Muscle of arm (tissue), 12 donors: Measurements from ENCODE around the gene ACACB. TPM values are rescaled to one million over a fixed set of nuclear protein-coding genes. Genes with fewer than 3 reads are reported as not detected.
"Not testable (repeated sequence)": the region's sequence is repeated elsewhere in the genome, so short reads cannot be mapped to it uniquely, and the experiment has no call there.

ENCODE experiments used
- DNase-seq: peaks from one replicate; pipeline ENCODE4 v3.0.0-alpha.2; 2013
- polyA plus RNA-seq, 12 donors: library from polyadenylated mRNA; unstranded; fragments of 120-200 nt; gene quantifications; one replicate each; pipeline ENCODE4 v1.2.1, GENCODE V29; 2013; ENCODE audit not compliant: insufficient read length in 12 of 12

Gene ACACB
- polyA plus RNA-seq, 12 donors, result 2.1 to 13.2 (median 8.0) TPM; not detected in 1

DNA sequence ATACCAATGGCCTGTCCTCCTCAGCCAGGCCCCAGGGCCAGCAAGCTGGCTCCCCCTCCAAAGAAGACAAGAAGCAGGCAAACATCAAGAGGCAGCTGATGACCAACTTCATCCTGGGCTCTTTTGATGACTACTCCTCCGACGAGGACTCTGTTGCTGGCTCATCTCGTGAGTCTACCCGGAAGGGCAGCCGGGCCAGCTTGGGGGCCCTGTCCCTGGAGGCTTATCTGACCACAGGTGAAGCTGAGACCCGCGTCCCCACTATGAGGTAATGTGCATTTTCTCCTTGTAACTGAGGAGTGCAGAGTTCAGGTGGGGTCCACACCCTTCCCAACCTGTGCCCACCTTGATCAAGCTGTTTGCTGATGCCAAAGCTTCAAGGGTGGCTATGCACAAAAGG is 23.4 kb downstream of the ACACB start:
- DNase-seq, result no peak

DNA sequence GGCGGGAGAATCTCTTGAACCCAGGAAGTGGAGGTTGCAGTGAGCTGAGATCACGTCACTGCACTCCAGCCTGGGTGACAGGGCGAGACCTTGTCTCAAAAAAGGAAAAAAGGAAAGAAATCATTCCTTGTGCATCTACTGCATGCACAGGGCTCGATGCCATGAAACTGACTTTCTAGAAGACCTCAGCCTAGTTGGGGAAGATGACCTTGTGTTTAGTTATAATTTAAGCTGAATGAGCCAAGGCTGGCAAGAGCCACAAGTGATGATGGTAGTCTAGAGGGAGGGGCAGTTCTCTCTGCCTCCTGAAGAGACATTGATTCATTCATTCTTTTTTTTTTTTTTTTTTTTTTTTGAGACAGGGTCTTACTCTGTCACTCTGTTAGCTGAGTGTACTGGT is 24.2 kb downstream of the ACACB start:
- DNase-seq, result no peak

GRCh38 chr12:109144224-109144623 is 27.8 kb downstream of the ACACB start:
- no peak for DNase-seq

DNA sequence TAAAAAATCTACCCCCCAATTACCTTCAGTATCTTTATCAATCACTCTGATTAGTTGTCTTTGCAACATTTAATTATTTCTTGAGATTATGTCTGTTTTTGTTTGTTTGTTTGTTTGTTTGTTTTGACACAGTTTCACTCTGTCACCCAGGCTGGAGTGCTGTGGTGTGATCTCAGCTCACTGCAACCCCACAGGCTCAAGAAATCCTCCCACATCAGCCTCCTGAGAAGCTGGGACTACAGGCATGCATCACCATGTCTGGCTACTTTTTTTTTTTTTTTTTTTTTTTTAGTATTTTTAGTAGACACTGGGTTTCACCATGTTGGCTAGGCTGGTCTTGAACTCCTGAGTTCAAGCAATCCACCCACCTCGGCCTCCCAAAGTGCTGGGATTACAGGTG is 30.7 kb downstream of the ACACB start:
- DNase-seq, result not testable (repeated sequence)

DNA sequence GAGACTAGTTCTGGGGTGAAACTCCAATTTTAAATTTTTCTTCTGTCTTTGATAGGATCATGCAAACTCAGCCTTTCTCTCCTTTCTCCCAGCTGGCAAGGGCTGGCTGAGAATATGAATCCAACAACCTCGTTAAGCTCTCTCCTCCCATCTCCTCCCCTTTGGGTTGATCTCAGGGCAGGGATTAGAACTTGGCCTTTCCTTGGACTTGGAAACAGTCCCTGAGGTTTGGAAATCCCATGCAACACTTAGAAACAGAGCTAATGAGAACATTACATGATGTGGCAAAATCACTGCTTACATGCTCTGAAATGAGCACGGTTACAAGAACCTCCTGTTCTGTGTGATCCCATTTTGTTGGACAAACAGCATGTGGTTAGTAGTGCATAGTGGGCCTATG is 31.6 kb downstream of the ACACB start:
- DNase-seq, result peak; percentile 32

GRCh38 chr12:109150124-109150640 is 33.8 kb downstream of the ACACB start:
- no peak for DNase-seq

DNA sequence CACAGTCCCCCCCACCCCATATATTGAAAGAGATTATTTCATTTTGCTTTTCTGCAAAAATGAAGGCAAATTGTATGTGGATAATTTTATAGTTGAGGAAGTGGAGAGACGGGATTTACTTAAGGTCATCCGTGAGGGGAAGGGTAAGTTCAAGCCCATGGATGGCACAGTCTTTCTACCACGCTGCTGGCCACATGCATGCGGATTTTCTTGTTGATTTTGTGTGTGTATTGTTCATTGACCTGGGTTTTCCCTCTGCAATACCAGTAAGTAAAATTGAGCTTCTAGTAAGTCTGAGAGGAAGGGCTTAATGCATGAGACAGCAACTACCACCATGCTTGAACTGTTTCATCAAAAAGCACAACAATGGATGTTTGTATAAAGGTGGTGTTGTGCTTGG is 35.1 kb downstream of the ACACB start:
- DNase-seq, result no peak

GRCh38 chr12:109153821-109154441 is 37.5 kb downstream of the ACACB start:
- DNase-seq, result no peak

DNA sequence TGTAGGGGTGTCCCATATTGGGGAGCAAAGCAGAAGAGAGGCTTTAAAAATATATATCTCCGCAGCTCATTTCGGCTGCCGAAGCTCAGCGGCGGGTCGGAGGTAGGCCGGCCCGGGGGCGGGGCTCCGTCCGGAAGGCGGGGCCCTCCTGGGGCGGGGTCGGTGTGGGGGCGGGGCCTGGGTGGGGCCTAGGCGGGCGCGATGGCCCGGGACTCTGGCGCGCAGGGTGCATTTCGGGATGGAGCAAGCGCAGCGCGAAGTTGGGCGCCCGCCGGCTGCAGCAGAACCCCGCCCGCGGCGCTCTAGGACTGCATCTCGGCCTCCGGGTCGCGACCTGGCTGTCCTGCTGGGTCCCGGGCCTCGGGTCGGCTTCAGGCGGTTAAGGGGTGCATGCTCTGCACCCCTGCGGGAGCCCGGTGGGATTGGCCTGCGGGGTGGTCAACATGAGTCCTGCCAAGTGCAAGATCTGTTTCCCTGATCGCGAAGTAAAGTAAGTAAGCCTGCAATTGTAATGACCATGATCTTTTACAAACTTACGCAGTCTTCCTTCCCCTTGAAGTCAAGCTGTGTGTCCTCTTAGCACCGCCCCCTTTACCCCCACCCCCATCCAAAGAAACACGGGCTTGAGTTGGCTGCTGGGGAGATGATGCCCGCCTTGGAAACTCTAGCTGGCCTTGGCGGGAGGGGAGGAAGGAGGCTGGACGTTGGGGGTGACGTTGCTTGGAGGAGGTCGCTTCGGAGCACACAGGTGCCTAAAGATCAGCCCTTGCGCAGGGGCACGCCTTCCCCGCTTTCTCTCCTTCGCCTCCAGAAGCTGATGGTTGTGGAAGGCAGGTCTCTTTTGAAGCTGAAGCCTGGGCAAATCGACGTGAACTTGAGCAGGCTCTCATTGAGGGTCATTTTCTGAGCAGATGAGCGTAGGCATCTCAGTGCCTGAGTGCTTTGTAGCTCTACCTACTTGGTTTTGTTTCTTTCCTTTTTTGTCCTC is 38.4 kb downstream of the ACACB start:
- peak; percentile 77 for DNase-seq

- DNase-seq, result no peak
These were observed 39.6 kb downstream of the ACACB start for GRCh38 chr12:109156036-109156435.

- DNase-seq, result no peak
These were observed 40.2 kb downstream of the ACACB start for GRCh38 chr12:109156586-109156985.

DNA sequence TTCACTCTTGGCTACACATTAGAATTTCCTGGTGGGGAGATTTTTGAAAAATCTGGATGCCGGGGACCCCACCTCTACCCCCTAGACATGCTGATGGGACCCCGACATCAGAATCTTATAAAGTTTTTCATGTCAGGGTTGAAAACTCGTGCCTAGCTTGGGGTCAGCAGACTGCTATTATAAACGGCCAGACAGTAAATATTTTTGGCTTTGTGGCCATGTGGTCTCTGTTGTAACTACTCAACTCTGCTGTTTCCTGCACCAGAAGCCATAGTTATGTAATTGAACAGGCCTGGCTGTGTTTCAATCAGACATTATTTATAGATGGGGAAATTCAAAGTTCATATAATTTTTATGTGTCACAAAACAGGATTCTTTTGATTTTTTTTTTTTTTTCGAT is 41.6 kb downstream of the ACACB start:
- no peak for DNase-seq

DNA sequence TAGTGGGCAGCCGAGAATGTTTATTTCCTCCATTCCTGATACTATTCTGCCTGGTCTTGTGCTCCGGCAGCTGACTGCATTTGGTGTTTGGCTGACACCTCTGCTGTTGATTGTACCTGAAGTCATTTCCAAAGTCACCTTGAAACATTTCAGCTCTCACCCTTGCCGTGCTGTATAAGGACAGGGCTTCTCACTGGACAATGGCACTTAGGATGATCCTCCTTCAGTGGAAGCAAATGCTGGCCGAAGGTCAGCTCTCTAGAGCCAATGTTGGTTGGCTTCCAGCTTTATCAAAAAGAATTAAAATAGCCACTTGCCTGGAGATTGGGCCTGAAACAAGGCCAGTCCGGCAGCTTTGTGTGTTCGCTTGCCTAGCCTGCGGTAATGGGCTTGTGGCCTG is 44.0 kb downstream of the ACACB start:
- no peak for DNase-seq

DNA sequence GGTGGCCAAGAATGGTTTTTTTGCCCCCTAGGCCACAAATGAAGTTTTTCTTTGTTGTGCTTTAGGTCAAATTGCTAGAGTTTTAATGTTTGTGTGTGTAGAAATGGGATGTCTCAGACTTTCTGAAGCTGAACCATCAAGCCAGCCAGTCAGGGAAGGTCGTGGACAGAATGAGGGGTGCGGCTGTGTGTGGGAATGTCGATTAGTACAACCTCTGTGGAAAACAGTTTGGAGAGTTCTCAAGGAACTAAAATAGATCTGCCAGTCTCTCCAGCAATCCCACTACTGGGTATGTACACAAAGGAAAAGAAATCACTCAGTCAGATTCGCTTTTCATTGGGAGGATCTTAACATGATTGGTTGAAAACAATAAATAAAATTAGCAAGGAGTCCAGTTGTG is 44.5 kb downstream of the ACACB start:
- no peak for DNase-seq

- DNase-seq, result no peak
These were observed 46.2 kb downstream of the ACACB start for GRCh38 chr12:109162551-109162950.

DNA sequence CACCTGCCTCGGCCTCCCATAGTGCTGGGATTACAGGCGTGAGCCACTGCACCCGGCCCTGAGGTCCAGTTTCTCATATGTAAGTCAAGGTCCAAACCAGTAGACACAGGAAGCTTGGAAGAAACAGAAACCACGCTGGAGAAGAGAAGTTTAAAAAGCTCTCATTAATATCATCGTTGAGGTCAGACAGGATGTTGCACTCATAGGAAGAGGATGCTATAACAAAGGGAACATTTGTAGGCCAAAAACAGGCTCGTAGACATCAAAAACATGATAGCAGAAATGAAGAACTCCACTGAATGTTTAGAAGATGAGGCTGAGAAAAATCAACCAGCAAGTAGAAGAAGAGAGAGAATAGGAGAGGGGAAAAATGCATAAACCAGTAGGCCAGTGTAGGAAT is 46.8 kb downstream of the ACACB start:
- no peak for DNase-seq

- no peak for DNase-seq
These were observed 49.2 kb downstream of the ACACB start for GRCh38 chr12:109165599-109165998.

GRCh38 chr12:109166371-109166770 is 50.0 kb downstream of the ACACB start:
- DNase-seq, result no peak

- DNase-seq, result no peak
These were observed 51.4 kb downstream of the ACACB start for GRCh38 chr12:109167781-109168180.

DNA sequence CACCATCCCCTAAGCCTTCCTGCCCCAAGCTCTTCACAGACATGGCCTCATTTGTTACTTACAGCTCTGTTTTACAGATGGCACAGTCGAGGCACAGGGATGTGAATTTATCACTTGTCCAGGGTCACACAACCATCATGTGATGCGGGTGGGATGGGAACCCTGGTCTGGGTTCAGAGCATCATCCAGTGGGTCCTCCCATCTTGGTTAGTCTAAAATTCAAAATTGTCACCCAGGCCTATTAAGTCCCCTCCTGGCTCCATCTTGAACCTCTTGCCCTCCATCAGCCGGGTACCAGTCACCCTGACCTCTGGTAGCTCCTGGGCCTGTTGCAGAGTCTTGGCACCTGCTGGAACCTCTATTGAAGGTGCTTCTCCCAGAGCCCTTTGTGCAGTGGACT is 52.9 kb downstream of the ACACB start:
- no peak for DNase-seq

DNA sequence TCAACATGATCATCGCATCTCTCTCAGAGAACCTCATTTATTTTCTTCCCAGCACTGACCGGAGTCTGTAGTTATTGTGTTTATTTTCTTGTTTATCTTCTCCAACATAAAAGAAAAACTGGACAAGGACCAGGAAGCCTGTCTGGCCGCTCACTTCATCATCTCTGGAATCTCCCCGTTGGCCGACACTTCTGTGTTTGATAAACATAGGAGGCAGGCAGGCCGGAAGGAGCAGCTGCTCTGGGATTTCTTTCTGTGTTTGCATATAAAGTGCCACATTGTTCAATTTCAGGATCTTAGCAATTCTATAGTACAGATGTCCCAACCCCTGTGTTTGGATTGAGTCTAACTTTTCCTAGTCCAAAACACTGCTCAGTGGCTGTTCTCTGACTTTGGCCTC is 53.3 kb downstream of the ACACB start:
- DNase-seq, result no peak

DNA sequence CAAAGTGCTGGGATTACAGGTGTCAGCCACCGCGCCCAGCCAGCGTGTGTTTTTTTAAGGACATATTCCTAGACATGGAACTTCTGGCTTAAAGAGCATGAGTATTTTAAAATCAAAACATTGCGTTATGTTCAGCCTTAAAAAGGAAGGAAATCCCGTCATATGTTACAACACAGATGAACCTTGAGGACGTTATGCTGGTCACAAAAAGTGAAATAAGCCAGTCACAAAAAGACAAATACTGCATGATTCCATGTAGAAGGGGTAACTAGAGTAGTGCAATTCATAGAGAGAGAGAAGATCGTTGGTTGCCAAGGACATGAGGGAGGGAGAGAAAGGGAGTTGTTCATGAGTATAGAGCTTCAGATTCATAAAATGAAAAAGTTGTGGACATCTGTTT is 53.9 kb downstream of the ACACB start:
- no peak for DNase-seq

- DNase-seq, result not testable (repeated sequence)
These were observed 56.4 kb downstream of the ACACB start for GRCh38 chr12:109172787-109173186.
